GM12878 (cell line): ENCODE measurements around the gene PAPOLA. TPM values are rescaled to one million over a fixed set of nuclear protein-coding genes. Genes with fewer than 3 reads are reported as not detected.

Source experiments
- ATAC-seq: fragments of 200-7000 bp; cut with Tn5 transposase; 3 replicates; pipeline ENCODE4 v1.9.1; 2020; ENCODE audit warnings: mild to moderate bottlenecking, moderate library complexity
- BruUV-seq: library from RNA; stranded (reverse); fragments of 400-500 nt; replicated peaks from 2 replicates; lab custom pipeline; 2021; lab: Mats Ljungman, UMichigan
- CTCF ChIA-PET: fragments of 300-600 bp; sonication (Branson Sonifier 250); formaldehyde crosslinking; extraction: SDS; loops from one replicate; lab custom pipeline; 2021; ENCODE audit warnings: inconsistent platforms; lab: Yijun Ruan, JAX
- POLR2A ChIA-PET: fragments of 350-600 bp; formaldehyde crosslinking; extraction: SDS; loops from one replicate; lab custom pipeline; 2021; ENCODE audit warnings: inconsistent platforms; lab: Charles Lee
- RAD21 ChIA-PET: fragments of 300-600 bp; sonication (Branson Sonifier 250); formaldehyde crosslinking; loops from one replicate; lab custom pipeline; 2023; ENCODE audit warnings: antibody characterized with exemption; ENCODE audit not compliant: unreplicated experiment; lab: Charles Lee
- SMC1A ChIA-PET: fragments of 300-600 bp; sonication (Branson Sonifier 250); formaldehyde crosslinking; loops from one replicate; lab custom pipeline; 2023; ENCODE audit not compliant: unreplicated experiment, uncharacterized antibody; lab: Charles Lee
- DNase-seq: peaks from one replicate; pipeline ENCODE4 v3.0.0-alpha.2; 2011; ENCODE audit warnings: low read depth, low spot score
- FAIRE-seq: peaks from 3 replicates; lab custom pipeline; 2011; peaks lifted over from hg19 to GRCh38; lab: Jason Lieb, UNC
- H2AFZ ChIP-seq: 2 replicates; pipeline ENCODE4 v1.6.0; 2011; ENCODE audit warnings: low read depth, low read length, control low read depth; ENCODE audit not compliant: control insufficient read depth
- H3K27ac ChIP-seq: 2 replicates; pipeline ENCODE4 v1.5.1; 2011; ENCODE audit warnings: control low read depth; ENCODE audit not compliant: control insufficient read depth, insufficient read depth
- H3K27me3 ChIP-seq, 2 experiments: replicated peaks in 1 of 2; 2 replicates each; pipeline versions ENCODE4 v1.6.0 to v1.6.1; 2011; ENCODE audit warnings: low read length in 1 of 2; ENCODE audit not compliant: control insufficient read depth in 2 of 2, insufficient read depth in 2 of 2
- H3K36me3 ChIP-seq, 2 experiments: 2 replicates each; pipeline ENCODE4 v1.5.1; 2011; ENCODE audit warnings: low read length in 1 of 2; ENCODE audit not compliant: control insufficient read depth in 2 of 2, insufficient read depth in 2 of 2
- H3K4me1 ChIP-seq: 2 replicates; pipeline ENCODE4 v1.6.1; 2011; ENCODE audit warnings: mild to moderate bottlenecking, low read length, moderate library complexity, mixed read lengths; ENCODE audit not compliant: control insufficient read depth, insufficient read depth
- H3K4me2 ChIP-seq: 2 replicates; pipeline ENCODE4 v1.6.0; 2011; ENCODE audit warnings: control low read depth; ENCODE audit not compliant: control insufficient read depth, insufficient read depth
- H3K4me3 ChIP-seq: fragments of 200-600 bp; sonication (generic); 2 replicates; pipeline ENCODE4 v1.5.1; 2016
- H3K79me2 ChIP-seq: 2 replicates; pipeline ENCODE4 v1.6.0; 2011; ENCODE audit warnings: low read length; ENCODE audit not compliant: control insufficient read depth, insufficient read depth
- H3K9ac ChIP-seq: 2 replicates; pipeline ENCODE4 v1.8.0; 2011; ENCODE audit warnings: low read length, control low read depth, mixed read lengths; ENCODE audit not compliant: control insufficient read depth, insufficient read depth
- H3K9me3 ChIP-seq: replicated peaks from 3 replicates; pipeline ENCODE4 v1.5.1; 2011; ENCODE audit warnings: mild to moderate bottlenecking, low read length; ENCODE audit not compliant: control insufficient read depth, insufficient read depth
- H4K20me1 ChIP-seq: 2 replicates; pipeline ENCODE4 v1.6.0; 2011; ENCODE audit not compliant: control insufficient read depth, insufficient read depth
- BMI1 ChIP-seq: fragments of 450-650 bp; IDR thresholded peaks from 2 replicates; pipeline ENCODE4 v1.6.1; 2016; ENCODE audit warnings: mild to moderate bottlenecking, moderate library complexity, borderline replicate concordance
- FOXK2 ChIP-seq: fragments of 450-650 bp; IDR thresholded peaks from 2 replicates; pipeline ENCODE4 v1.6.1; 2017; ENCODE audit warnings: mild to moderate bottlenecking, moderate library complexity
- FOXM1 ChIP-seq: IDR thresholded peaks from 2 replicates; pipeline ENCODE4 v1.6.1; 2012; ENCODE audit warnings: low read depth, mild to moderate bottlenecking, inconsistent platforms, low read length, moderate library complexity
- HDGF ChIP-seq: fragments of 450-650 bp; IDR thresholded peaks from 2 replicates; pipeline ENCODE4 v1.6.1; 2016; ENCODE audit warnings: antibody characterized with exemption
- MYC ChIP-seq: IDR thresholded peaks from 2 replicates; pipeline ENCODE4 v1.6.1; 2011; ENCODE audit warnings: mild to moderate bottlenecking, low read length, moderate library complexity, inconsistent platforms; ENCODE audit not compliant: insufficient read depth, insufficient replicate concordance, insufficient read length, severe bottlenecking
- NR2C2 ChIP-seq: IDR thresholded peaks from 2 replicates; pipeline ENCODE4 v1.6.1; 2011; ENCODE audit warnings: borderline replicate concordance, low read depth; ENCODE audit not compliant: control insufficient read depth, insufficient read length
- PML ChIP-seq: IDR thresholded peaks from 2 replicates; pipeline ENCODE4 v1.6.1; 2012; ENCODE audit warnings: low read length, inconsistent platforms
- POLR2AphosphoS2 ChIP-seq: IDR thresholded peaks from 2 replicates; pipeline ENCODE4 v1.6.1; 2011; ENCODE audit warnings: low read depth, mild to moderate bottlenecking, low read length, improper control_type of control experiment, moderate library complexity
- RBBP5 ChIP-seq: fragments of 200-600 bp; sonication (generic); conservative IDR thresholded peaks from 2 replicates; pipeline ENCODE4 v1.6.1; 2016
- STAT1 ChIP-seq: fragments of 450-650 bp; conservative IDR thresholded peaks from 2 replicates; pipeline ENCODE4 v1.6.1; 2014; ENCODE audit warnings: antibody characterized with exemption, mild to moderate bottlenecking
- SUZ12 ChIP-seq: fragments of 200-600 bp; sonication (generic); IDR thresholded peaks from one replicate; pipeline ENCODE4 v1.6.1; 2018; ENCODE audit warnings: antibody characterized with exemption, mild to moderate bottlenecking; ENCODE audit not compliant: unreplicated experiment
- TCF3 ChIP-seq: IDR thresholded peaks from 2 replicates; pipeline ENCODE4 v1.6.1; 2012; ENCODE audit warnings: low read depth, mild to moderate bottlenecking, low read length, borderline replicate concordance; ENCODE audit not compliant: insufficient read depth
- YY1 ChIP-seq: IDR thresholded peaks from 2 replicates; pipeline ENCODE4 v1.6.1; 2011; ENCODE audit warnings: low read depth, mild to moderate bottlenecking, low read length
- ZNF274 ChIP-seq: IDR thresholded peaks from one replicate; pipeline ENCODE4 v1.8.0; 2011; ENCODE audit not compliant: insufficient read length, insufficient read depth
- WGBS: methylation state at CpG from one replicate; pipeline ENCODE4 v1.1.6; 2016; ENCODE audit warnings: low lambda C conversion rate; ENCODE audit not compliant: insufficient replicate concordance, insufficient coverage; ENCODE audit errors: missing lambda C conversion rate; 5-methylcytosine and 5-hydroxymethylcytosine counted together
- in situ Hi-C: fragments of 300-500 bp; cut with MboI; formaldehyde crosslinking; loops from 9 replicates; pipeline ENCODE4 v1.14.3; 2018; ENCODE audit warnings: mixed read lengths
- intact Hi-C: fragments of 100-400 bp; cut with micrococcal nuclease; formaldehyde crosslinking; loops from one replicate; pipeline ENCODE4 v1.14.2; 2022; ENCODE audit not compliant: unreplicated experiment
- polyA plus RNA-seq, 11 experiments: library from polyadenylated mRNA; depleted of rRNA in 4 of 11; unstranded in 6 of 11; stranded (reverse) in 5 of 11; fragments of >200 nt; fragmentation: Nextera tagmentation in 4 of 11; fragmentation: Illumina TruSeq in 1 of 11; extraction: Ambion mirVana in 4 of 11; extraction: Trizol in 1 of 11; gene quantifications; 1 replicate in 1 of 11; 2 replicates in 10 of 11; pipeline versions ENCODE4 v1.2.1 to v1.2.3, GENCODE V29; 2011 to 2016; ENCODE audit warnings: inconsistent platforms in 2 of 11, missing spikeins in 2 of 11, low read depth in 1 of 11
- total RNA-seq, 4 experiments: library from RNA; depleted of rRNA in 3 of 4; stranded (reverse); fragments of >200 nt in 3 of 4; fragmentation: Illumina TruSeq in 1 of 4; extraction: Trizol in 1 of 4; gene quantifications; 2 replicates each; pipeline versions ENCODE4 v1.2.1 to v1.2.3, GENCODE V29; 2013 to 2021
- TF ChIP-seq, protein P1 (sequence below): IDR thresholded peaks from 2 replicates; pipeline ENCODE4 v1.6.1; 2011; ENCODE audit warnings: mild to moderate bottlenecking, low read depth, low read length, moderate library complexity; ENCODE audit not compliant: insufficient replicate concordance
- TF ChIP-seq, protein P2 (sequence below): fragments of 450-650 bp; IDR thresholded peaks from 2 replicates; pipeline ENCODE4 v1.6.1; 2016; ENCODE audit warnings: mild to moderate bottlenecking, moderate library complexity, borderline replicate concordance
- TF ChIP-seq, protein P3 (sequence below), 3 experiments: IDR thresholded peaks in 2 of 3; conservative IDR thresholded peaks in 1 of 3; 2 replicates each; pipeline ENCODE4 v1.5.1; 2011; ENCODE audit warnings: low read depth in 3 of 3, low read length in 3 of 3, mild to moderate bottlenecking in 3 of 3, control low read depth in 2 of 3, moderate library complexity in 2 of 3, inconsistent platforms in 1 of 3, mixed read lengths in 1 of 3; ENCODE audit not compliant: control insufficient read depth in 2 of 3, insufficient read depth in 1 of 3; ENCODE audit errors: extremely low read depth in 1 of 3

Gene PAPOLA
- total and polyA plus RNA-seq, 10 of the 15 experiments (the other 5 are each of a cell fraction or from before 2014, with no cell fraction given), result 46.0 to 185 (median 114) TPM

DNA sequence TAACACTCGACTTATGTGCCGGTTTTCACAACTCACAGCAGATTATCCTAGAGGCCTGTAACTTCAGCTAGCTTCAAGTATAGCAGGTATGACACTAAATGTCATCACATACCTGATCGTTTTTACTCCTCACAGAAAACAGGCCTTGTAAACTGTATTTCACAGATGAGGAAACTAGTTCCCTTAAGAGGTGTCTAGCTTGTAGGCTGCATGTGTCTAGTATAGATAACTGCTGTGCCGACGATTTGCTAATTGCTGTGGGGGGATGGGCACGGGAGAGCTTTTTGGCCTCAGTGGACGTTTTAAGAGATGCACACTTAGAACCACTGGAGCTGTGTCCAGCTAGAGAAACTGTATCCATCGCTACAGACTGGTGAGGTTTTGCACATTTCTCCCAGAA lies 78.8 kb downstream of the PAPOLA start (continued):
- no peak for TF ChIP-seq BMI1

DNA sequence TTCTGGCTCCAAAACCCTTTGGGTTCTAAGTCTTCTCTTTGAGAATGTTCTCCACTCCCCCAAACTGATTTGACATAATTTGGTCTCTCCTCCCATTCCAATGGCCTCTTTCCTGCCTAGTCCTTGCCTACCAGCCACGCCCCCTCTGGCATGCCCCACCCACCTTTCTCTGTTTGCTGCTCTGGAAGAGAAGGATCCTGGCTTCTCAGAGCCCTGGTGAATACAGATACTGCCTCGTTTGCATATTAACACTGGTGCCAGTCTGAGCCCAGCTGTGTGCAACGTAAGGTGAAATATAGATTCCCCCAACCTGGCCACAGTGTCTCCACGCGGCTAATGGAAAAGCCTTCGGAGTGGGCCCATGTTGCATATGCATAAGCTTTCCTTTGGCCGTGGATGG lies 79.7 kb downstream of the PAPOLA start:
- Histone ChIP-seq H4K20me1 (no peaks in the 10 kb centered on the region), H2AFZ (no peak overlapping the region), H3K4me3 (no peak overlapping the region), H3K4me2 (no peak overlapping the region), H3K9ac (no peak overlapping the region), H3K4me1 (no peaks in the 10 kb centered on the region), H3K27me3 (no peaks in the 10 kb centered on the region; a peak in 1 of 4 replicates), H3K27ac (no peak overlapping the region), H3K36me3 (no peaks in the 10 kb centered on the region), H3K79me2 (no peaks in the 10 kb centered on the region), H3K9me3 (no peaks in the 10 kb centered on the region)
- ChIA-PET CTCF (interaction anchor here (1.3 to 6.8 kb wide), 3 partner anchors 11 to 160 kb away, joined by 3 to 49 read pairs (median 5); no protein-coding TSS in a partner anchor), SMC1A (interaction anchor here (0.7 kb wide), 1 partner anchor 14 kb away, joined by 3 read pairs; no protein-coding TSS in a partner anchor), POLR2A (no interaction called here), RAD21 (no interaction called here)
- WGBS, result 40% methylated on average over 7 of the region's 7 CpGs
- intact Hi-C loops, result no loop called here
- in situ Hi-C loops, result loop anchor here (5.0 kb wide), 1 partner anchor 160 kb away; no protein-coding TSS in a partner anchor
- no peak for ATAC-seq
- BruUV-seq, result no TSS peak
- DNase-seq, result no peak
- no peak for FAIRE-seq
- no peak for TF ChIP-seq SUZ12
- TF ChIP-seq, protein P1, sequence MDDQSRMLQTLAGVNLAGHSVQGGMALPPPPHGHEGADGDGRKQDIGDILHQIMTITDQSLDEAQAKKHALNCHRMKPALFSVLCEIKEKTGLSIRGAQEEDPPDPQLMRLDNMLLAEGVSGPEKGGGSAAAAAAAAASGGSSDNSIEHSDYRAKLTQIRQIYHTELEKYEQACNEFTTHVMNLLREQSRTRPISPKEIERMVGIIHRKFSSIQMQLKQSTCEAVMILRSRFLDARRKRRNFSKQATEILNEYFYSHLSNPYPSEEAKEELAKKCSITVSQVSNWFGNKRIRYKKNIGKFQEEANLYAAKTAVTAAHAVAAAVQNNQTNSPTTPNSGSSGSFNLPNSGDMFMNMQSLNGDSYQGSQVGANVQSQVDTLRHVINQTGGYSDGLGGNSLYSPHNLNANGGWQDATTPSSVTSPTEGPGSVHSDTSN, result no peak
- no peak for TF ChIP-seq NR2C2
- TF ChIP-seq, protein P2, sequence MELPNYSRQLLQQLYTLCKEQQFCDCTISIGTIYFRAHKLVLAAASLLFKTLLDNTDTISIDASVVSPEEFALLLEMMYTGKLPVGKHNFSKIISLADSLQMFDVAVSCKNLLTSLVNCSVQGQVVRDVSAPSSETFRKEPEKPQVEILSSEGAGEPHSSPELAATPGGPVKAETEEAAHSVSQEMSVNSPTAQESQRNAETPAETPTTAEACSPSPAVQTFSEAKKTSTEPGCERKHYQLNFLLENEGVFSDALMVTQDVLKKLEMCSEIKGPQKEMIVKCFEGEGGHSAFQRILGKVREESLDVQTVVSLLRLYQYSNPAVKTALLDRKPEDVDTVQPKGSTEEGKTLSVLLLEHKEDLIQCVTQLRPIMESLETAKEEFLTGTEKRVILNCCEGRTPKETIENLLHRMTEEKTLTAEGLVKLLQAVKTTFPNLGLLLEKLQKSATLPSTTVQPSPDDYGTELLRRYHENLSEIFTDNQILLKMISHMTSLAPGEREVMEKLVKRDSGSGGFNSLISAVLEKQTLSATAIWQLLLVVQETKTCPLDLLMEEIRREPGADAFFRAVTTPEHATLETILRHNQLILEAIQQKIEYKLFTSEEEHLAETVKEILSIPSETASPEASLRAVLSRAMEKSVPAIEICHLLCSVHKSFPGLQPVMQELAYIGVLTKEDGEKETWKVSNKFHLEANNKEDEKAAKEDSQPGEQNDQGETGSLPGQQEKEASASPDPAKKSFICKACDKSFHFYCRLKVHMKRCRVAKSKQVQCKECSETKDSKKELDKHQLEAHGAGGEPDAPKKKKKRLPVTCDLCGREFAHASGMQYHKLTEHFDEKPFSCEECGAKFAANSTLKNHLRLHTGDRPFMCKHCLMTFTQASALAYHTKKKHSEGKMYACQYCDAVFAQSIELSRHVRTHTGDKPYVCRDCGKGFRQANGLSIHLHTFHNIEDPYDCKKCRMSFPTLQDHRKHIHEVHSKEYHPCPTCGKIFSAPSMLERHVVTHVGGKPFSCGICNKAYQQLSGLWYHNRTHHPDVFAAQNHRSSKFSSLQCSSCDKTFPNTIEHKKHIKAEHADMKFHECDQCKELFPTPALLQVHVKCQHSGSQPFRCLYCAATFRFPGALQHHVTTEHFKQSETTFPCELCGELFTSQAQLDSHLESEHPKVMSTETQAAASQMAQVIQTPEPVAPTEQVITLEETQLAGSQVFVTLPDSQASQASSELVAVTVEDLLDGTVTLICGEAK, result no peak
- no peak for TF ChIP-seq RBBP5
- TF ChIP-seq ZNF274, result no peak
- no peak for TF ChIP-seq FOXK2
- TF ChIP-seq FOXM1, result no peak
- TF ChIP-seq PML, result no peak
- TF ChIP-seq, protein P3, sequence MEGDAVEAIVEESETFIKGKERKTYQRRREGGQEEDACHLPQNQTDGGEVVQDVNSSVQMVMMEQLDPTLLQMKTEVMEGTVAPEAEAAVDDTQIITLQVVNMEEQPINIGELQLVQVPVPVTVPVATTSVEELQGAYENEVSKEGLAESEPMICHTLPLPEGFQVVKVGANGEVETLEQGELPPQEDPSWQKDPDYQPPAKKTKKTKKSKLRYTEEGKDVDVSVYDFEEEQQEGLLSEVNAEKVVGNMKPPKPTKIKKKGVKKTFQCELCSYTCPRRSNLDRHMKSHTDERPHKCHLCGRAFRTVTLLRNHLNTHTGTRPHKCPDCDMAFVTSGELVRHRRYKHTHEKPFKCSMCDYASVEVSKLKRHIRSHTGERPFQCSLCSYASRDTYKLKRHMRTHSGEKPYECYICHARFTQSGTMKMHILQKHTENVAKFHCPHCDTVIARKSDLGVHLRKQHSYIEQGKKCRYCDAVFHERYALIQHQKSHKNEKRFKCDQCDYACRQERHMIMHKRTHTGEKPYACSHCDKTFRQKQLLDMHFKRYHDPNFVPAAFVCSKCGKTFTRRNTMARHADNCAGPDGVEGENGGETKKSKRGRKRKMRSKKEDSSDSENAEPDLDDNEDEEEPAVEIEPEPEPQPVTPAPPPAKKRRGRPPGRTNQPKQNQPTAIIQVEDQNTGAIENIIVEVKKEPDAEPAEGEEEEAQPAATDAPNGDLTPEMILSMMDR (IDR thresholded peaks at IDR 0.05 in 2 of 3, conservative IDR thresholded peaks at IDR 0.05 in 1 of 3; ENCODE audit: control insufficient read depth in 2 of 3, extremely low read depth in 1 of 3, insufficient read depth in 1 of 3, low read depth in 3 of 3, low read length in 3 of 3), result no peak
- no peak for TF ChIP-seq MYC
- no peak for TF ChIP-seq HDGF
- no peak for TF ChIP-seq POLR2AphosphoS2
- no peak for TF ChIP-seq YY1
- no peak for TF ChIP-seq STAT1
- no peak for TF ChIP-seq TCF3
